RCC 7860 (cell line): Measurements from ENCODE around the gene IFNA7.
"Not testable (repeated sequence)": the region's sequence is repeated elsewhere in the genome, so short reads cannot be mapped to it uniquely, and the experiment has no call there.

Source experiments
- DNase-seq: peaks from one replicate; pipeline ENCODE4 v3.0.0-alpha.2; 2015; ENCODE audit warnings: low spot score
- FAIRE-seq: peaks from 2 replicates; lab custom pipeline; 2012; peaks lifted over from hg19 to GRCh38; lab: Jason Lieb, UNC

The IFNA7 gene

DNA sequence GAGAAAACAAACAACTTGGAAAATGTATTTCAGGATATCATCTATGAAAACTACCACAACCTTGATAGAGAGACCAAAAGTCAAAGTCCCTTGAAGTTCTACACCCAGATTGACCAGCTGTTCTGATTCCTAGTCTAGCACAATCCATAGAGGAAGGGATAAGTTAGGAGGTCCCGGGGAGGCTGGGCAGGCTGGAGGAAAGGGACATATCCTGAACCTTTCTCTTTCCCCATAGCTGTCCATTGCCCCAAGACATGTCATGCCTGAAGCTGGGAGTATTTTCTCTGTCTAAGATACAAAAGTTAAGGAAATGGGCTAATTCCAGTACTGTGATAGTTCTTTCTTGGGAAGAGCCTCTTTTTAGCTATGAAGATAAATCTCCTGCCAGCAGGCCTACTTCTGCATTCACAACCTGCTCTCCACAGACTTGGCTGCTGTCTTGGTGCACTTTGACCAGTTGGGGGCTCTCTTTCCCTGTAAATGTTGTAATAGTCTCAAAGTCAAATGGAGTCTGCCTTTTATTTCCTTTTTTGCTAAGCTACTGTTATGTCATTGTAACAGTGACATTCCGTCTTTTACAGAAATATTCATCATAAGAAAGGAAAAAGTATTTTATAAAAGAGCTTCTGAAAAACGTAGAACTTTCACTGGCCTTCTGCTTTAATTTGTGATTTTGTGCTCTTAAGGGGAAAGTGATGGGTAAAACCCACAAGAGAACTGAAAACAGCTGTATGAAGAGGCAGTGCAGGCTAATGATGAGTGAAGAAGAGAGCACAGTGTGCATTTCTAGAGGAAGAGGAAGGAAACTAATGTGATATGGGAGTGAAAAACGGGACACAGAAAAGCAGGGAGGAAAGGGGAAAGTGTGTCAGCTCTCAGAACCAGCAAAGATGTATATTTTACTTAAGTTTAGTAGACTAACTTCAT lies 18.9 kb downstream of the IFNA7 start:
- not testable (repeated sequence) for FAIRE-seq, DNase-seq

GRCh38 chr9:21174671-21175070 lies 27.3 kb downstream of the IFNA7 start:
- DNase-seq (no peak), FAIRE-seq (no peak)

GRCh38 chr9:21172156-21172555 lies 29.8 kb downstream of the IFNA7 start:
- no peak for DNase-seq
- no peak for FAIRE-seq

GRCh38 chr9:21171351-21171750 lies 30.7 kb downstream of the IFNA7 start:
- FAIRE-seq: no peak
- DNase-seq: no peak

GRCh38 chr9:21166560-21166959 lies 35.4 kb downstream of the IFNA7 start, which contains the start of gene IFNA21:
Gene IFNA21 (minus strand): TSS chr9:21166660. CDS start chr9:21166612, 48 bp downstream.
- not testable (repeated sequence) for FAIRE-seq, DNase-seq

GRCh38 chr9:21165516-21165915 lies 36.5 kb downstream of the IFNA7 start:
- no peak for FAIRE-seq
- no peak for DNase-seq

DNA sequence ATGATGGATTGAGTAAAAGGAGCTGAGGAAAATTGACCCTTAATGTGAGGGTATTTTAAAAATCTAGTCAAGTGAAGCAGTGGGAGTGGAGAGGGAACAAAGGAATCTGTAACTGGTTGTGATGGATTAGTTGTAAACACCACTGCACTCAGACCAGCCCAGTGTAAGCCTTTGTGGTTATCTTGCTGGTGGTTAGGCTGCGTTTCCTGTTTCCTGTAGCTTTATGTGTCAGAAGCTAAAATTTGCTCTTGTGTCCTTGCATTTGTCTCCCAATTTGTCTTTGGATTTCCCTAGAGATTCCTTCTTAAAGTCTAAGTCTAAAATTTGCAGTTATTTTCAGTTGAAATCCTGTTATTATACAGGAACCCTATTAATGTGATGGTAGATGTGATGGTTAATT lies 41.8 kb downstream of the IFNA7 start:
- no peak for FAIRE-seq
- DNase-seq: no peak

- no peak for DNase-seq
- FAIRE-seq: no peak
Measured at GRCh38 chr9:21155501-21155900, 46.5 kb downstream of the IFNA7 start.

GRCh38 chr9:21154018-21154608 lies 47.9 kb downstream of the IFNA7 start:
- DNase-seq (no peak), FAIRE-seq (no peak)

DNA sequence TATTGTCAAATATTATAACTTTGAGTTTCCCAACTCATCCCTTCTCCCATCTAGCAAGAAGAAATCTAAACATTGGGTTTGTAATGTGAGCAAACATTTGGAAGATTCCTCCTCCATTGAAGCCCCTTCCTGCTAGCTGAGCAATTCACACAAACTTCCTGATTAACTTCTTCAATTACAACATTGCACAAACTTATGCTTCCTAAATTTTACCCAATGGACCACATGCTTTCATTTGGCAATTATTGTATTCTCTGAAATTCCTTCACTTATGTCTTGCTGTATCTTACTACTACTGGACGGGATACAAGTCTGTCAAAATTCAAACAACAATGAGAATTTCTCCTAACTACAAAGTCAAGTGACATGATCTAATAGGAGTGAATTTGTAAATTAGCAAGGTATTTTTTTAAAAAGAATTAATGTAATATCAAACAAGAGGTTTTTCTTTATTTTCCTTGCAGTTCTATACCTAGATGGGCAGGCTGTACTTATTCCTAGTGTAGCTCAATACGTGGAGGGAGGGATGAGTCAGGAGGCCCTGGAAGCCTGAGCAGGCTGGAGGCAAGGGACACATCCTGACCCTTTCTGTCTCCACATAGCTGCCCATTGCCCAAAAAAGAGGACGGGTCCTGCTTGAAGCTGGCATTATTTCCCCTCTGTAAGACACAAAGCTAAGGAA lies 48.5 kb downstream of the IFNA7 start:
- DNase-seq: no peak

More for the DNA sequence above, 48.5 kb downstream of the IFNA7 start:
- no peak for FAIRE-seq
